A204.1 (cell line): Measurements from ENCODE around the gene KIF18A.

Source experiments
- FAIRE-seq: peaks from 2 replicates; lab custom pipeline; 2012; peaks lifted over from hg19 to GRCh38; lab: Jason Lieb, UNC

KIF18A gene

GRCh38 chr11:28107750-28108618, at the start of gene KIF18A, which contains the start of gene METTL15:
Gene KIF18A, minus strand, starts transcription at chr11:28108156. Its CDS starts 10,209 bp downstream, at chr11:28097947.
Gene METTL15, plus strand, starts transcription at chr11:28108388. Its CDS starts 4,947 bp downstream, at chr11:28113335.
- peak; percentile 98 for FAIRE-seq

- no peak for FAIRE-seq
Measured at GRCh38 chr11:28153586-28153985, 45.6 kb upstream of the KIF18A start.

GRCh38 chr11:28152743-28153142, 44.8 kb upstream of the KIF18A start:
- no peak for FAIRE-seq

GRCh38 chr11:28146123-28146751, 38.3 kb upstream of the KIF18A start:
- FAIRE-seq = no peak

GRCh38 chr11:28144808-28145207, 36.9 kb upstream of the KIF18A start:
- FAIRE-seq = no peak

GRCh38 chr11:28142724-28143123, 34.8 kb upstream of the KIF18A start:
- FAIRE-seq = no peak

GRCh38 chr11:28140689-28141455, 32.9 kb upstream of the KIF18A start:
- no peak for FAIRE-seq

GRCh38 chr11:28139841-28140415, 32.0 kb upstream of the KIF18A start:
- no peak for FAIRE-seq

GRCh38 chr11:28137832-28138231, 29.9 kb upstream of the KIF18A start:
- FAIRE-seq = no peak

GRCh38 chr11:28137366-28137765, 29.4 kb upstream of the KIF18A start:
- no peak for FAIRE-seq

GRCh38 chr11:28136157-28136556, 28.2 kb upstream of the KIF18A start:
- FAIRE-seq = peak; percentile 78

- no peak for FAIRE-seq
Measured at GRCh38 chr11:28133146-28133545, 25.2 kb upstream of the KIF18A start.

- FAIRE-seq = no peak
Measured at GRCh38 chr11:28132548-28132947, 24.6 kb upstream of the KIF18A start.

- no peak for FAIRE-seq
Measured at GRCh38 chr11:28123151-28123581, 15.2 kb upstream of the KIF18A start.

GRCh38 chr11:28117712-28118111, 9.8 kb upstream of the KIF18A start:
- FAIRE-seq = no peak

GRCh38 chr11:28114731-28115130, 6.8 kb upstream of the KIF18A start:
- FAIRE-seq = no peak

GRCh38 chr11:28114116-28114515, 6.2 kb upstream of the KIF18A start:
- no peak for FAIRE-seq

GRCh38 chr11:28110821-28111200, 2.9 kb upstream of the KIF18A start:
- FAIRE-seq = no peak

GRCh38 chr11:28110108-28110820, 2.3 kb upstream of the KIF18A start:
- no peak for FAIRE-seq

GRCh38 chr11:28108958-28109357, 1.0 kb upstream of the KIF18A start:
- no peak for FAIRE-seq

- no peak for FAIRE-seq
Measured at GRCh38 chr11:28107191-28107749, 686 bp downstream of the KIF18A start.
